Loucy (cell line): Measurements from ENCODE around the gene ZNF536.

Experiments
- H2AFZ ChIP-seq: fragments of 200-600 bp; sonication (generic); 2 replicates; pipeline ENCODE4 v1.6.0; 2016; ENCODE audit warnings: antibody characterized with exemption, mild to moderate bottlenecking, low read length, moderate library complexity
- H3F3A ChIP-seq: fragments of 200-600 bp; 2 replicates; pipeline ENCODE4 v1.6.0; 2016; ENCODE audit warnings: antibody characterized with exemption, low read depth, mild to moderate bottlenecking
- H3K27me3 ChIP-seq: fragments of 200-600 bp; sonication (generic); 2 replicates; pipeline ENCODE4 v1.6.1; 2014; ENCODE audit warnings: low read length, mild to moderate bottlenecking; ENCODE audit not compliant: insufficient read depth, poor library complexity, severe bottlenecking
- H3K36me3 ChIP-seq: fragments of 200-600 bp; sonication (generic); 2 replicates; pipeline ENCODE4 v1.6.1; 2016; ENCODE audit warnings: low read length; ENCODE audit not compliant: insufficient read depth
- H3K4me1 ChIP-seq: fragments of 200-600 bp; sonication (generic); 2 replicates; pipeline ENCODE4 v1.5.1; 2014; ENCODE audit warnings: low read length, mild to moderate bottlenecking; ENCODE audit not compliant: insufficient read depth, poor library complexity, severe bottlenecking
- H3K4me2 ChIP-seq: fragments of 200-600 bp; sonication (generic); 2 replicates; pipeline ENCODE4 v1.6.0; 2014; ENCODE audit warnings: antibody characterized with exemption, low read length, low read depth, mild to moderate bottlenecking; ENCODE audit not compliant: poor library complexity, severe bottlenecking
- H3K4me3 ChIP-seq: fragments of 200-600 bp; sonication (generic); 2 replicates; pipeline ENCODE4 v1.5.1; 2014; ENCODE audit warnings: low read length, mild to moderate bottlenecking, mixed read lengths; ENCODE audit not compliant: poor library complexity, severe bottlenecking
- H3K79me2 ChIP-seq: fragments of 200-600 bp; sonication (generic); 2 replicates; pipeline ENCODE4 v1.6.1; 2014; ENCODE audit warnings: low read length; ENCODE audit not compliant: insufficient read depth
- H3K9ac ChIP-seq: fragments of 200-600 bp; sonication (generic); 2 replicates; pipeline ENCODE4 v1.6.0; 2014; ENCODE audit warnings: mild to moderate bottlenecking, low read depth, low read length, moderate library complexity; ENCODE audit not compliant: poor library complexity, severe bottlenecking
- H3K9me2 ChIP-seq: fragments of 200-600 bp; sonication (generic); replicated peaks from 2 replicates; pipeline ENCODE4 v1.6.1; 2016; ENCODE audit warnings: low read depth, low read length, mixed read lengths
- H3K9me3 ChIP-seq: fragments of 200-600 bp; sonication (generic); 2 replicates; pipeline ENCODE4 v1.6.1; 2014; ENCODE audit warnings: mild to moderate bottlenecking, antibody characterized with exemption, low read length, low read depth; ENCODE audit not compliant: insufficient read depth
- H4K20me1 ChIP-seq: fragments of 200-600 bp; sonication (generic); 2 replicates; pipeline ENCODE4 v1.6.0; 2014; ENCODE audit warnings: antibody characterized with exemption, low read length, mild to moderate bottlenecking; ENCODE audit not compliant: insufficient read depth, poor library complexity, severe bottlenecking
- EZH2phosphoT487 ChIP-seq: fragments of 200-600 bp; IDR thresholded peaks from 2 replicates; pipeline ENCODE4 v1.6.1; 2018; ENCODE audit warnings: antibody characterized with exemption, mild to moderate bottlenecking, moderate library complexity, borderline replicate concordance
- TF ChIP-seq, protein P1 (sequence below): fragments of 200-600 bp; sonication (generic); conservative IDR thresholded peaks from 2 replicates; pipeline ENCODE4 v1.5.1; 2014; ENCODE audit warnings: mild to moderate bottlenecking, antibody characterized with exemption, low read length

The ZNF536 gene

DNA sequence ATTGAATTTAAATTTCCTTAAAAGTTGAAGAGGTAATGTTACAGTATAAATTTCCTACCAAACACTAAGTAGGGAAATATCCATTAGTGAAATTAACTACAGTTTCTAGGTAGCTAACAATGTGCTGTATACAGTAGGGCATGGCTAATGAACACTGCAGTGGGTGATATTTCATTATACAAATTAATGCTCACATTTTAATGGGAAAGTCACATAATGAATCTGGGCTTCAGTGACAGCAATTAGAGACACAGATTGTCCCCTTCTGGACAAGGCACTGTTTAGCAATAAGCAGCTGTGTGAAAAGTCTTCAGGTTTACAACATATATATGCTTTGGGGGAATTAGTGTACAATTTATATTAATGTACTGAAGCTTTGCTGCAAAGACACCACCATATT is 169.4 kb downstream of the ZNF536 start:
- no peak overlapping the region for H3K4me2 ChIP-seq
- no peaks in the 10 kb centered on the region for H3K9me2 ChIP-seq
- H4K20me1 ChIP-seq: no peaks in the 10 kb centered on the region
- H3K9ac ChIP-seq: no peak overlapping the region
- no peak overlapping the region for H2AFZ ChIP-seq
- peaks cover 6% of the 10 kb centered on the region; the same call in 1 of the 2 replicates for H3K9me3 ChIP-seq
- no peak for TF ChIP-seq EZH2phosphoT487
- TF ChIP-seq, protein P1, sequence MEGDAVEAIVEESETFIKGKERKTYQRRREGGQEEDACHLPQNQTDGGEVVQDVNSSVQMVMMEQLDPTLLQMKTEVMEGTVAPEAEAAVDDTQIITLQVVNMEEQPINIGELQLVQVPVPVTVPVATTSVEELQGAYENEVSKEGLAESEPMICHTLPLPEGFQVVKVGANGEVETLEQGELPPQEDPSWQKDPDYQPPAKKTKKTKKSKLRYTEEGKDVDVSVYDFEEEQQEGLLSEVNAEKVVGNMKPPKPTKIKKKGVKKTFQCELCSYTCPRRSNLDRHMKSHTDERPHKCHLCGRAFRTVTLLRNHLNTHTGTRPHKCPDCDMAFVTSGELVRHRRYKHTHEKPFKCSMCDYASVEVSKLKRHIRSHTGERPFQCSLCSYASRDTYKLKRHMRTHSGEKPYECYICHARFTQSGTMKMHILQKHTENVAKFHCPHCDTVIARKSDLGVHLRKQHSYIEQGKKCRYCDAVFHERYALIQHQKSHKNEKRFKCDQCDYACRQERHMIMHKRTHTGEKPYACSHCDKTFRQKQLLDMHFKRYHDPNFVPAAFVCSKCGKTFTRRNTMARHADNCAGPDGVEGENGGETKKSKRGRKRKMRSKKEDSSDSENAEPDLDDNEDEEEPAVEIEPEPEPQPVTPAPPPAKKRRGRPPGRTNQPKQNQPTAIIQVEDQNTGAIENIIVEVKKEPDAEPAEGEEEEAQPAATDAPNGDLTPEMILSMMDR: no peak
- no peaks in the 10 kb centered on the region for H3K79me2 ChIP-seq
- no peaks in the 10 kb centered on the region for H3F3A ChIP-seq
- H3K36me3 ChIP-seq: no peaks in the 10 kb centered on the region
- H3K27me3 ChIP-seq: no peaks in the 10 kb centered on the region
- H3K4me3 ChIP-seq: no peak overlapping the region
- H3K4me1 ChIP-seq: no peaks in the 10 kb centered on the region

DNA sequence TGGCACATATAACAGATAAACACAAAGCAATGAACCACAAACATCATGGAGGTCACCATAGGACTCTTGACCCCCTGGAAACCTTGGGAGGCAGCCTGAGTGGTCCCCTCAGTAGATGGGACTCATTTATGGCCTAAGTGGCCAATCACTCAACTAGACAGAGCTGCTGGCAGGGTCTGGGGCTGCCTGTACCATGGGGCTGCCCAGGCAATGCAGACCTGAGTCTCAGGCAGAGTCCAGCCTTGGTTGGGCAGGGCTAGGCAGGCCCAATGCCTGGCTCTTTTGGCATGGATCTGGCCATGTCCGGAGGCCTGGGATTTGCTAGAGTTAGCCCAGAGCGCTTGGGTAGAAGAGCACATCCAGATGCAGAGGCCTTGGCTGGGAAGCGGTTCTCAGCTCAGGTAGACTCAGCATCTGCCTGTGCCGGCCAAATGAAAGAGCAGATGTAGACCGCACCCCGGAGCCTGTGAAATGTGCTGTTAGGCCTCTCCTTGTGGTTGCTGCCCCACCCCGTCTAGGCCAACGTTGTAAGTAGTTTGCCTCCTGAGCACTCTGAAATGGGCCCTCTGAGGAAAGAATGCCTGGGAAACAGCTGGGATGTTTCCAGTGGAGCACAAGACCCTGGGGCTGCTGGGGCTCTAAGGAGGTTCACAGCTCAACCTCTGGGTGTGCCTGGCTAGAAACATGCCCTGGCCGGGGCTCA is 171.2 kb downstream of the ZNF536 start:
- no peak overlapping the region for H3K9ac ChIP-seq
- H2AFZ ChIP-seq: no peak overlapping the region
- H4K20me1 ChIP-seq: no peaks in the 10 kb centered on the region
- H3K9me2 ChIP-seq: no peaks in the 10 kb centered on the region
- no peak overlapping the region for H3K4me3 ChIP-seq
- H3K36me3 ChIP-seq: no peaks in the 10 kb centered on the region
- H3K9me3 ChIP-seq: peaks cover 6% of the 10 kb centered on the region; the same call in 1 of the 2 replicates
- H3K27me3 ChIP-seq: no peaks in the 10 kb centered on the region
- no peak for TF ChIP-seq EZH2phosphoT487
- TF ChIP-seq, protein P1: no peak
- no peaks in the 10 kb centered on the region for H3K4me1 ChIP-seq
- no peaks in the 10 kb centered on the region for H3K79me2 ChIP-seq
- H3K4me2 ChIP-seq: no peak overlapping the region
- H3F3A ChIP-seq: no peaks in the 10 kb centered on the region

DNA sequence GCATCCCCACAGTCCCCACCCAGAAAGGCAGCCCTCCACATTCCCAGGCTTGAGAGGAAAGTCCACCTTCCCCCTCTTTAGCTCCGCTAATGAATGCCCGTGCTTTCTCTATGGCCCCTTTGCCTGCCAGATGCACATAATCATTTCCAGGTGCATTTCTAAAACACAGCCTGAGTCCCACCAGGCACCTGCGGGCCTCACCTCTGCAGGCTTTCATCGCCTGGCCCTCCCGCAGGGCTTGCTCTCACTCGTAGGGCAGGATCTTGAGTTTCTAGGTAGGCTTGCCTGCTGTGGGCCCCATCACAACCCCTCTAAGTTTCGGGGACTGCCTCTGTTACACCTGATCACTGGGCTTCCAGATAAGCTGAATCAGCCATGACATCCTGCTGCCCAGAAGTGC is 173.6 kb downstream of the ZNF536 start:
- no peaks in the 10 kb centered on the region for H3K9me2 ChIP-seq

More for the DNA sequence above, 173.6 kb downstream of the ZNF536 start:
- no peak overlapping the region for H3K9ac ChIP-seq
- H3F3A ChIP-seq: no peaks in the 10 kb centered on the region
- H3K36me3 ChIP-seq: no peaks in the 10 kb centered on the region
- H3K79me2 ChIP-seq: no peaks in the 10 kb centered on the region
- H3K4me2 ChIP-seq: no peak overlapping the region
- no peaks in the 10 kb centered on the region for H3K4me1 ChIP-seq
- no peak overlapping the region for H2AFZ ChIP-seq
- no peak overlapping the region for H3K4me3 ChIP-seq
- H4K20me1 ChIP-seq: no peaks in the 10 kb centered on the region
- H3K27me3 ChIP-seq: no peaks in the 10 kb centered on the region
- TF ChIP-seq EZH2phosphoT487: no peak
- TF ChIP-seq, protein P1: no peak
- H3K9me3 ChIP-seq: peaks cover 6% of the 10 kb centered on the region; the same call in 1 of the 2 replicates
